Neural cell (in vitro differentiated cells): Measurements from ENCODE around the gene PLG.

ENCODE experiments used
- CTCF ChIP-seq: fragments of 450-650 bp; IDR thresholded peaks from 2 replicates; pipeline ENCODE4 v1.5.1; 2014; ENCODE audit warnings: antibody characterized with exemption, mild to moderate bottlenecking, moderate library complexity; ENCODE audit not compliant: poor library complexity, severe bottlenecking
- EP300 ChIP-seq: fragments of 450-650 bp; conservative IDR thresholded peaks from 2 replicates; pipeline ENCODE4 v1.6.1; 2014; ENCODE audit warnings: antibody characterized with exemption, mild to moderate bottlenecking, moderate library complexity; ENCODE audit not compliant: poor library complexity, severe bottlenecking
- EZH2 ChIP-seq: fragments of 200-600, 300-800 bp; shearing (Covaris generic), sonication (generic); IDR thresholded peaks from 2 replicates; pipeline ENCODE4 v1.6.1; 2014; ENCODE audit warnings: antibody characterized with exemption, low read length, borderline replicate concordance, mild to moderate bottlenecking; ENCODE audit not compliant: insufficient read depth, poor library complexity, severe bottlenecking
- POLR2AphosphoS5 ChIP-seq: IDR thresholded peaks from 2 replicates; pipeline ENCODE4 v1.6.1; 2012
- RAD21 ChIP-seq: fragments of 450-650 bp; conservative IDR thresholded peaks from 2 replicates; pipeline ENCODE4 v1.6.1; 2014; ENCODE audit warnings: antibody characterized with exemption, mild to moderate bottlenecking, moderate library complexity
- SMC3 ChIP-seq: fragments of 450-650 bp; conservative IDR thresholded peaks from 2 replicates; pipeline ENCODE4 v1.6.1; 2014; ENCODE audit warnings: antibody characterized with exemption, mild to moderate bottlenecking, moderate library complexity; ENCODE audit not compliant: poor library complexity
- TF ChIP-seq, protein P1 (sequence below): IDR thresholded peaks from 2 replicates; pipeline ENCODE4 v1.6.1; 2012; ENCODE audit warnings: borderline replicate concordance

DNA sequence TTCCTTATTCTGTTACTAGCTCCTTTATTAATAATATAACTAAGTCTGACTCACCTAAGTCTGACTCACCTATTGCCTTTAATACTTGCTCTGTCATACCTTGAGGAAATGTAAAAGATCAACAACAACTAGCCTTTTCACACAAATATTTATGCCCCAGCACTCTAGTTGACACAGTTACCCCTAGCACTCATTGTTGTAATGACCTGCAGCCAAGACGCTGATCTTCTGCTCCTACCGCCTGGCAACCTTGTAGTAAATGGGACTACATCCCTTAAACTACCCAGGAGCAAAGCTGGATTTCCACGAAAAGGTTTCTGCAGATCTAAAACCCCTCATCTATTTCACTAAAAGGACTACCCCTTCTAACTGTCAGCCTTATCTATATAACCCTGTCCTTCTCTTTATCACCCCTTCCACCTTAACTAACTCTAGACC is 90.0 kb downstream of the PLG start:
- TF ChIP-seq CTCF = no peak
- no peak for TF ChIP-seq POLR2AphosphoS5
- no peak for TF ChIP-seq SMC3
- TF ChIP-seq, protein P1, sequence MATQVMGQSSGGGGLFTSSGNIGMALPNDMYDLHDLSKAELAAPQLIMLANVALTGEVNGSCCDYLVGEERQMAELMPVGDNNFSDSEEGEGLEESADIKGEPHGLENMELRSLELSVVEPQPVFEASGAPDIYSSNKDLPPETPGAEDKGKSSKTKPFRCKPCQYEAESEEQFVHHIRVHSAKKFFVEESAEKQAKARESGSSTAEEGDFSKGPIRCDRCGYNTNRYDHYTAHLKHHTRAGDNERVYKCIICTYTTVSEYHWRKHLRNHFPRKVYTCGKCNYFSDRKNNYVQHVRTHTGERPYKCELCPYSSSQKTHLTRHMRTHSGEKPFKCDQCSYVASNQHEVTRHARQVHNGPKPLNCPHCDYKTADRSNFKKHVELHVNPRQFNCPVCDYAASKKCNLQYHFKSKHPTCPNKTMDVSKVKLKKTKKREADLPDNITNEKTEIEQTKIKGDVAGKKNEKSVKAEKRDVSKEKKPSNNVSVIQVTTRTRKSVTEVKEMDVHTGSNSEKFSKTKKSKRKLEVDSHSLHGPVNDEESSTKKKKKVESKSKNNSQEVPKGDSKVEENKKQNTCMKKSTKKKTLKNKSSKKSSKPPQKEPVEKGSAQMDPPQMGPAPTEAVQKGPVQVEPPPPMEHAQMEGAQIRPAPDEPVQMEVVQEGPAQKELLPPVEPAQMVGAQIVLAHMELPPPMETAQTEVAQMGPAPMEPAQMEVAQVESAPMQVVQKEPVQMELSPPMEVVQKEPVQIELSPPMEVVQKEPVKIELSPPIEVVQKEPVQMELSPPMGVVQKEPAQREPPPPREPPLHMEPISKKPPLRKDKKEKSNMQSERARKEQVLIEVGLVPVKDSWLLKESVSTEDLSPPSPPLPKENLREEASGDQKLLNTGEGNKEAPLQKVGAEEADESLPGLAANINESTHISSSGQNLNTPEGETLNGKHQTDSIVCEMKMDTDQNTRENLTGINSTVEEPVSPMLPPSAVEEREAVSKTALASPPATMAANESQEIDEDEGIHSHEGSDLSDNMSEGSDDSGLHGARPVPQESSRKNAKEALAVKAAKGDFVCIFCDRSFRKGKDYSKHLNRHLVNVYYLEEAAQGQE = no peak
- TF ChIP-seq EZH2 = no peak
- no peak for TF ChIP-seq RAD21
- no peak for TF ChIP-seq EP300
